ENCODE measurements around the gene DHX32.

- TF ChIP-seq POLR2A (IDR thresholded peaks at IDR 0.05) (no peak), CTCF (IDR thresholded peaks at IDR 0.05) (no peak), POLR2AphosphoS5 (IDR thresholded peaks at IDR 0.05; ENCODE audit: insufficient read depth in 1 of 2, low read depth in 1 of 2) (no peak)
These were observed 37.3 kb downstream of the DHX32 start for GRCh38 chr10:125843603-125844329.

Measured in vagina (tissue), 2 donors.